ENCODE data around the gene DIAPH3. TPM values are rescaled to one million over a fixed set of nuclear protein-coding genes. Genes with fewer than 3 reads are reported as not detected.

The DIAPH3 gene
- polyA plus RNA-seq, 3 donors: 0.04 to 0.09 TPM; not detected in 1

- no peaks in the 10 kb centered on the region for H3K27me3 ChIP-seq (ENCODE audit: control insufficient read depth in 2 of 2, insufficient read depth in 2 of 2, low read length in 2 of 2)
- peaks cover 0 to 3% (median 0%) of the 10 kb centered on the region in 7 donors for H3K9me3 Mint-ChIP-seq
- H3K9me3 ChIP-seq (replicated peaks in 1 of 2; ENCODE audit: control insufficient read depth in 1 of 2, insufficient read depth in 1 of 2, low read length in 2 of 2): no peaks in the 10 kb centered on the region
- no peaks in the 10 kb centered on the region for H3K36me3 ChIP-seq (replicated peaks in 1 of 2; ENCODE audit: control insufficient read depth in 1 of 2, insufficient read depth in 2 of 2, low read length in 2 of 2)
- no peak overlapping the region for H3K27ac ChIP-seq (ENCODE audit: low read depth in 1 of 2, low read length in 2 of 2)
- intact Hi-C loops (cut with micrococcal nuclease): no loop called here
- no peaks in the 10 kb centered on the region for H3K4me1 Mint-ChIP-seq
- no peak overlapping the region for H3K27ac Mint-ChIP-seq
- TF ChIP-seq, protein P1, sequence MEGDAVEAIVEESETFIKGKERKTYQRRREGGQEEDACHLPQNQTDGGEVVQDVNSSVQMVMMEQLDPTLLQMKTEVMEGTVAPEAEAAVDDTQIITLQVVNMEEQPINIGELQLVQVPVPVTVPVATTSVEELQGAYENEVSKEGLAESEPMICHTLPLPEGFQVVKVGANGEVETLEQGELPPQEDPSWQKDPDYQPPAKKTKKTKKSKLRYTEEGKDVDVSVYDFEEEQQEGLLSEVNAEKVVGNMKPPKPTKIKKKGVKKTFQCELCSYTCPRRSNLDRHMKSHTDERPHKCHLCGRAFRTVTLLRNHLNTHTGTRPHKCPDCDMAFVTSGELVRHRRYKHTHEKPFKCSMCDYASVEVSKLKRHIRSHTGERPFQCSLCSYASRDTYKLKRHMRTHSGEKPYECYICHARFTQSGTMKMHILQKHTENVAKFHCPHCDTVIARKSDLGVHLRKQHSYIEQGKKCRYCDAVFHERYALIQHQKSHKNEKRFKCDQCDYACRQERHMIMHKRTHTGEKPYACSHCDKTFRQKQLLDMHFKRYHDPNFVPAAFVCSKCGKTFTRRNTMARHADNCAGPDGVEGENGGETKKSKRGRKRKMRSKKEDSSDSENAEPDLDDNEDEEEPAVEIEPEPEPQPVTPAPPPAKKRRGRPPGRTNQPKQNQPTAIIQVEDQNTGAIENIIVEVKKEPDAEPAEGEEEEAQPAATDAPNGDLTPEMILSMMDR (IDR thresholded peaks at IDR 0.05): no peak
- no peak overlapping the region for H3K9ac ChIP-seq (ENCODE audit: insufficient read depth, low read length, poor library complexity, severe bottlenecking)
- H3K27me3 Mint-ChIP-seq (ENCODE audit: low read depth in 3 of 3): no peaks in the 10 kb centered on the region
- H3K36me3 Mint-ChIP-seq: no peaks in the 10 kb centered on the region
- H3K4me3 Mint-ChIP-seq: no peak overlapping the region
- H2AFZ ChIP-seq (ENCODE audit: insufficient read depth, low read depth, low read length, poor library complexity, severe bottlenecking): no peak overlapping the region
- WGBS (ENCODE audit: insufficient coverage): no CpG with 5 or more reads among the region's 1 CpG
- no peak overlapping the region for H3K4me3 ChIP-seq (replicated peaks in 1 of 3; ENCODE audit: low read depth in 2 of 3, low read length in 3 of 3)
- no peak overlapping the region for H3K4me2 ChIP-seq (replicated peaks; ENCODE audit: extremely low read depth, low read length, poor library complexity, severe bottlenecking)
- DNase-seq: no peak
- H3K79me2 ChIP-seq (ENCODE audit: insufficient read depth, low read length): no peaks in the 10 kb centered on the region
- H4K20me1 ChIP-seq (ENCODE audit: insufficient read depth, low read length): no peaks in the 10 kb centered on the region
- H3K4me1 ChIP-seq (ENCODE audit: control insufficient read depth in 1 of 2, insufficient read depth in 2 of 2, low read length in 2 of 2): no peaks in the 10 kb centered on the region
Measured at GRCh38 chr13:59631271-59631670, 532.5 kb downstream of the DIAPH3 start.

- no peak overlapping the region for H3K27ac ChIP-seq (ENCODE audit: low read depth in 1 of 2, low read length in 2 of 2)
- WGBS (ENCODE audit: insufficient coverage): 92% methylated on average over 2 of the region's 3 CpGs
- H3K9me3 ChIP-seq (replicated peaks in 1 of 2; ENCODE audit: control insufficient read depth in 1 of 2, insufficient read depth in 1 of 2, low read length in 2 of 2): no peaks in the 10 kb centered on the region
- no peaks in the 10 kb centered on the region for H3K36me3 ChIP-seq (replicated peaks in 1 of 2; ENCODE audit: control insufficient read depth in 1 of 2, insufficient read depth in 2 of 2, low read length in 2 of 2)
- H3K4me2 ChIP-seq (replicated peaks; ENCODE audit: extremely low read depth, low read length, poor library complexity, severe bottlenecking): no peak overlapping the region
- peaks cover 3% of the 10 kb centered on the region in 3 donors for H3K27me3 Mint-ChIP-seq (ENCODE audit: low read depth in 3 of 3)
- TF ChIP-seq, protein P1 (IDR thresholded peaks at IDR 0.05): no peak
- H3K79me2 ChIP-seq (ENCODE audit: insufficient read depth, low read length): no peaks in the 10 kb centered on the region
- no peaks in the 10 kb centered on the region for H3K36me3 Mint-ChIP-seq
- no peaks in the 10 kb centered on the region for H3K4me1 Mint-ChIP-seq
- no peaks in the 10 kb centered on the region for H4K20me1 ChIP-seq (ENCODE audit: insufficient read depth, low read length)
- H3K4me1 ChIP-seq (ENCODE audit: control insufficient read depth in 1 of 2, insufficient read depth in 2 of 2, low read length in 2 of 2): no peaks in the 10 kb centered on the region
- no peaks in the 10 kb centered on the region for H3K27me3 ChIP-seq (ENCODE audit: control insufficient read depth in 2 of 2, insufficient read depth in 2 of 2, low read length in 2 of 2)
- intact Hi-C loops (cut with micrococcal nuclease): no loop called here
- no peak overlapping the region for H3K27ac Mint-ChIP-seq
- peaks cover 0 to 4% (median 0%) of the 10 kb centered on the region in 7 donors for H3K9me3 Mint-ChIP-seq
- no peak for DNase-seq
- H2AFZ ChIP-seq (ENCODE audit: insufficient read depth, low read depth, low read length, poor library complexity, severe bottlenecking): no peak overlapping the region
- no peak overlapping the region for H3K4me3 ChIP-seq (replicated peaks in 1 of 3; ENCODE audit: low read depth in 2 of 3, low read length in 3 of 3)
- H3K9ac ChIP-seq (ENCODE audit: insufficient read depth, low read length, poor library complexity, severe bottlenecking): no peak overlapping the region
- H3K4me3 Mint-ChIP-seq: no peak overlapping the region
Measured at GRCh38 chr13:59625111-59625510, 538.6 kb downstream of the DIAPH3 start.

Data from CD14-positive monocyte (primary cell).